GM23338 (cell line): ENCODE results near the gene FGGY.

ENCODE experiments used
- EZH2 ChIP-seq: fragments of 200-600 bp; sonication (generic); IDR thresholded peaks from one replicate; pipeline ENCODE4 v1.8.0; 2017; ENCODE audit warnings: antibody characterized with exemption, mild to moderate bottlenecking, low read depth; ENCODE audit not compliant: unreplicated experiment
- EZH2phosphoT487 ChIP-seq: fragments of 200-600 bp; sonication (generic); IDR thresholded peaks from one replicate; pipeline ENCODE4 v1.8.1; 2018; ENCODE audit warnings: antibody characterized with exemption; ENCODE audit not compliant: unreplicated experiment
- POLR2AphosphoS5 ChIP-seq: IDR thresholded peaks from 2 replicates; pipeline ENCODE4 v1.6.1; 2016; ENCODE audit warnings: antibody characterized with exemption, low read depth
- STAT1 ChIP-seq: IDR thresholded peaks from one replicate; pipeline ENCODE4 v1.6.1; 2016; ENCODE audit warnings: antibody characterized with exemption; ENCODE audit not compliant: unreplicated experiment
- TF ChIP-seq, protein P1 (sequence below), 2 experiments: fragments of 200-600 bp in 1 of 2; sonication (generic) in 1 of 2; conservative IDR thresholded peaks; 2 replicates each; pipeline versions ENCODE4 v1.5.1 to v1.6.1; 2016 to 2017; ENCODE audit warnings: antibody characterized with exemption in 2 of 2, low read depth in 2 of 2, mild to moderate bottlenecking in 2 of 2, moderate library complexity in 1 of 2

DNA sequence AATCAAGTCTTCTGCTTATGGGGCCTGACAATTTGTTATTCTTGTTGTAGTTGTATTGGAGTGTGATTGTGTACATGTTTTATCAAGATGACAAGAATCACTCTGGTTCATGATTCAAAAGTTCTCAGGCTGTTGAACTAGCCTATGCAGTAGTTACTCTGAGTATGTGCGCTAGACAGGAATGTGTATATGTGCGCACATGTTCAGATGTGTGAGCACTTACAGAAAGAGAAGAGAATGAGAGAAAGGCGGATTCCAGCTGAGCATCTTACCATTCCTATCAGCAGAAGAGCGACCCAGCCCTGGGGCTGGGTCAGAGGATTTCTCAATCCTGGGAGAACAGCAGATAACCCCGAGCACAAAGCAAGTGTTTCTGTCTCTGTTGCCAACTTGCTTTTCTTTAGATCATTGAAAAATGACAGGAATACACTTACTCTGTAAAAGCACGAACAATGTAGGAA, 407.1 kb downstream of the FGGY start:
- TF ChIP-seq, protein P1, sequence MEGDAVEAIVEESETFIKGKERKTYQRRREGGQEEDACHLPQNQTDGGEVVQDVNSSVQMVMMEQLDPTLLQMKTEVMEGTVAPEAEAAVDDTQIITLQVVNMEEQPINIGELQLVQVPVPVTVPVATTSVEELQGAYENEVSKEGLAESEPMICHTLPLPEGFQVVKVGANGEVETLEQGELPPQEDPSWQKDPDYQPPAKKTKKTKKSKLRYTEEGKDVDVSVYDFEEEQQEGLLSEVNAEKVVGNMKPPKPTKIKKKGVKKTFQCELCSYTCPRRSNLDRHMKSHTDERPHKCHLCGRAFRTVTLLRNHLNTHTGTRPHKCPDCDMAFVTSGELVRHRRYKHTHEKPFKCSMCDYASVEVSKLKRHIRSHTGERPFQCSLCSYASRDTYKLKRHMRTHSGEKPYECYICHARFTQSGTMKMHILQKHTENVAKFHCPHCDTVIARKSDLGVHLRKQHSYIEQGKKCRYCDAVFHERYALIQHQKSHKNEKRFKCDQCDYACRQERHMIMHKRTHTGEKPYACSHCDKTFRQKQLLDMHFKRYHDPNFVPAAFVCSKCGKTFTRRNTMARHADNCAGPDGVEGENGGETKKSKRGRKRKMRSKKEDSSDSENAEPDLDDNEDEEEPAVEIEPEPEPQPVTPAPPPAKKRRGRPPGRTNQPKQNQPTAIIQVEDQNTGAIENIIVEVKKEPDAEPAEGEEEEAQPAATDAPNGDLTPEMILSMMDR (conservative IDR thresholded peaks at IDR 0.05; ENCODE audit: low read depth in 2 of 2): no peak
- no peak for TF ChIP-seq POLR2AphosphoS5
- TF ChIP-seq EZH2phosphoT487: no peak
- no peak for TF ChIP-seq EZH2
- TF ChIP-seq STAT1: no peak
